Activated B cell treated with CpG ODN at 0.5 μM for 24 hours (primary cell): ENCODE data around the gene LONP2. TPM values are rescaled to one million over a fixed set of nuclear protein-coding genes. Genes with fewer than 3 reads are reported as not detected.

Experiments used
- ATAC-seq: fragments of 200-7000 bp; cut with Tn5 transposase; one replicate; pipeline ENCODE4 v1.10.0; 2021; ENCODE audit warnings: low read depth, mild to moderate bottlenecking, moderate library complexity
- CTCF ChIA-PET: fragments of 350-600 bp; sonication (Branson Sonifier 250); formaldehyde crosslinking; loops from one replicate; lab custom pipeline; 2021; ENCODE audit warnings: antibody characterized with exemption; lab: Charles Lee
- POLR2A ChIA-PET: fragments of 350-600 bp; sonication (Branson Sonifier 250); formaldehyde crosslinking; loops from one replicate; lab custom pipeline; 2021; ENCODE audit warnings: antibody characterized with exemption; lab: Charles Lee
- DNase-seq: peaks from one replicate; pipeline ENCODE4 v3.0.0; 2022
- H3K27ac Mint-ChIP-seq: one replicate; pipeline ENCODE4 v1.8.0; 2020; ENCODE audit warnings: mixed read lengths
- H3K27me3 Mint-ChIP-seq: one replicate; pipeline ENCODE4 v1.8.0; 2021; ENCODE audit warnings: mixed read lengths
- H3K36me3 Mint-ChIP-seq: one replicate; pipeline ENCODE4 v1.8.0; 2021; ENCODE audit warnings: low read depth, mixed read lengths
- H3K4me1 Mint-ChIP-seq: one replicate; pipeline ENCODE4 v1.8.0; 2021; ENCODE audit warnings: mixed read lengths
- H3K4me3 Mint-ChIP-seq: one replicate; pipeline ENCODE4 v1.8.0; 2020; ENCODE audit warnings: mild to moderate bottlenecking, mixed read lengths
- H3K9me3 Mint-ChIP-seq: one replicate; pipeline ENCODE4 v1.8.0; 2020; ENCODE audit warnings: mixed read lengths
- intact Hi-C: fragments of 100-400 bp; cut with micrococcal nuclease; formaldehyde crosslinking; loops from one replicate; pipeline ENCODE4 v1.15.1; 2024
- total RNA-seq: library from RNA; stranded (reverse); gene quantifications from 2 replicates; pipeline ENCODE4 v1.2.3, GENCODE V29; 2022
- TF ChIP-seq, protein P1 (sequence below): fragments of 200-600 bp; IDR thresholded peaks from one replicate; pipeline ENCODE4 v1.8.0; 2022; ENCODE audit warnings: antibody characterized with exemption, mild to moderate bottlenecking

Gene LONP2
- total RNA-seq, 1 donor from 2014 or later, result 72.7 TPM

DNA sequence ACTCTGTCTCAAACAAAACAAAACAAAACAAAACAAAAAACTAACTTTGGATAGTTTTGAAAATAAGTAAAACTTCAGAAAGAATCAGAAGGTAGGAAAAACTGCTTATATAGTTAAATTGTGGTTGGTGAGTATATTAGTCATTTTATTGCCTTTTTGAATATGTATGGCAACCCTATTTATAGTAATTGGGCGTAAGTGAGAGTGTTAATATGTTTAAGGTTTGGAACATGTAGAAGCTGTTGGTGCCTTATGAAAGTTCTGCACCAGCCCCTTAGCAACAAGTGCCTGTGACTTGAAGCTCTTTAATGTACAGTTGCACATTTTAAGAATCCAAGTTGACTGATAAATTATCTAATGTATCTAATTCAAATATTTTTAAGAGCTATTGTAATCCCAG, 50.6 kb downstream of the LONP2 start:
- POLR2A ChIA-PET, result no interaction called here
- TF ChIP-seq, protein P1, sequence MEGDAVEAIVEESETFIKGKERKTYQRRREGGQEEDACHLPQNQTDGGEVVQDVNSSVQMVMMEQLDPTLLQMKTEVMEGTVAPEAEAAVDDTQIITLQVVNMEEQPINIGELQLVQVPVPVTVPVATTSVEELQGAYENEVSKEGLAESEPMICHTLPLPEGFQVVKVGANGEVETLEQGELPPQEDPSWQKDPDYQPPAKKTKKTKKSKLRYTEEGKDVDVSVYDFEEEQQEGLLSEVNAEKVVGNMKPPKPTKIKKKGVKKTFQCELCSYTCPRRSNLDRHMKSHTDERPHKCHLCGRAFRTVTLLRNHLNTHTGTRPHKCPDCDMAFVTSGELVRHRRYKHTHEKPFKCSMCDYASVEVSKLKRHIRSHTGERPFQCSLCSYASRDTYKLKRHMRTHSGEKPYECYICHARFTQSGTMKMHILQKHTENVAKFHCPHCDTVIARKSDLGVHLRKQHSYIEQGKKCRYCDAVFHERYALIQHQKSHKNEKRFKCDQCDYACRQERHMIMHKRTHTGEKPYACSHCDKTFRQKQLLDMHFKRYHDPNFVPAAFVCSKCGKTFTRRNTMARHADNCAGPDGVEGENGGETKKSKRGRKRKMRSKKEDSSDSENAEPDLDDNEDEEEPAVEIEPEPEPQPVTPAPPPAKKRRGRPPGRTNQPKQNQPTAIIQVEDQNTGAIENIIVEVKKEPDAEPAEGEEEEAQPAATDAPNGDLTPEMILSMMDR, result no peak
- intact Hi-C loops, result no loop called here
- DNase-seq, result no peak
- Mint-ChIP-seq H3K27me3 (no peaks in the 10 kb centered on the region), H3K4me3 (no peak overlapping the region), H3K9me3 (no peaks in the 10 kb centered on the region), H3K27ac (no peak overlapping the region), H3K36me3 (peaks cover 70% of the 10 kb centered on the region), H3K4me1 (no peaks in the 10 kb centered on the region)
- CTCF ChIA-PET, result no interaction called here
- ATAC-seq, result no peak

DNA sequence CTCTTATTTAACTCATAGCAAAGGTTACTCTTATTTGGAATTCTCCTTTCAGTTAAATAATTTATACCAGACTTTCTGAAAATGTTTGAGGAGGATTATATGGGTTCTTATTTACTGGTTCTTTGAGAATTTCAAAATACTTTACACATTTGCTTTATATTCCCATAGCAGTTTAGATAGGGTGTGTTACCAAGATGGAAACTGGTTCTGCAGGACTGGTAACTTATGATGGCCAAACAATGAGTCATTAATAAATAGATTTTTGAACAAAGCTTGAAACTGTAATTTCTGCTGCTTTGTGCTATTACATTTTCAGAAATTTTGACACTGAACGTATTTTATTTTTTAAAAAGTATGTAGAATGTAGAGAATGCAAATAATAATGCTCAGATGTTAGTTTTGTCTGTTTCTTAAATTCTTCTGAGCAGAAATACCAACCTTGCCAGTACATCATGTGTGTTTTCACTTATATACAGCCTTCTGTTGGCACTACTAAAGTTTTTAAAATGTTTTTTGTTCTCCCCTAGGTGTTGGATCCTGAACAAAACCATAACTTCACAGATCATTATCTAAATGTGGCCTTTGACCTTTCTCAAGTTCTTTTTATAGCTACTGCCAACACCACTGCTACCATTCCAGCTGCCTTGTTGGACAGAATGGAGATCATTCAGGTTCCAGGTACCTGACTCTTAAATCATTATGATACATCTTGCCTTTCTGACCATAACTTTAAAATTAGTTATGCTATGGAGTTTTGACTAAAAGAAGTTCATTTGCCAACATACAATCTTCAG, 51.6 kb downstream of the LONP2 start:
- ATAC-seq (no peak), DNase-seq (no peak)
- H3K9me3 Mint-ChIP-seq, result no peaks in the 10 kb centered on the region
- intact Hi-C loops, result no loop called here
- H3K27me3 Mint-ChIP-seq, result no peaks in the 10 kb centered on the region
- TF ChIP-seq, protein P1, result no peak
- no peak overlapping the region for H3K4me3 Mint-ChIP-seq
- CTCF ChIA-PET, result no interaction called here
- no peaks in the 10 kb centered on the region for H3K4me1 Mint-ChIP-seq
- POLR2A ChIA-PET, result no interaction called here
- H3K27ac Mint-ChIP-seq, result no peak overlapping the region
- H3K36me3 Mint-ChIP-seq, result peaks cover 72% of the 10 kb centered on the region

DNA sequence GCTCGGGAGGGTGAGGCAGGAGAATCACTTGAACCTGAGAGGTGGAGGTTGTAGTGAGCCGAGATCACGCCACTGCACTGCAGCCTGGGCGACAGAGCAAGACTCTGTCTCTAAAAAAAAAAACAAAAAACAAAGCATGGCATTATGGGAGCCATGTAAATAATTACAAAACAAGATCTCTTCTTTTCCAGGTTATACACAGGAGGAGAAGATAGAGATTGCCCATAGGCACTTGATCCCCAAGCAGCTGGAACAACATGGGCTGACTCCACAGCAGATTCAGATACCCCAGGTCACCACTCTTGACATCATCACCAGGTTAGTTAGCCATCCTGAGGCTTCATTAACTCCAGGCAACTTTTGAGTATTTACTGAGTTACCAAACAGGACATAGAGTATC, 55.4 kb downstream of the LONP2 start:
- H3K27me3 Mint-ChIP-seq, result no peaks in the 10 kb centered on the region
- no peak overlapping the region for H3K27ac Mint-ChIP-seq
- H3K36me3 Mint-ChIP-seq, result peaks cover 77% of the 10 kb centered on the region
- intact Hi-C loops, result no loop called here
- ChIA-PET CTCF (interaction anchor here (1.1 kb wide), 1 partner anchor 331 kb away, joined by 3 read pairs; no protein-coding TSS in a partner anchor), POLR2A (no interaction called here)
- H3K9me3 Mint-ChIP-seq, result no peaks in the 10 kb centered on the region
- H3K4me1 Mint-ChIP-seq, result no peaks in the 10 kb centered on the region
- TF ChIP-seq, protein P1, result no peak
- ATAC-seq (no peak), DNase-seq (no peak)
- no peak overlapping the region for H3K4me3 Mint-ChIP-seq

DNA sequence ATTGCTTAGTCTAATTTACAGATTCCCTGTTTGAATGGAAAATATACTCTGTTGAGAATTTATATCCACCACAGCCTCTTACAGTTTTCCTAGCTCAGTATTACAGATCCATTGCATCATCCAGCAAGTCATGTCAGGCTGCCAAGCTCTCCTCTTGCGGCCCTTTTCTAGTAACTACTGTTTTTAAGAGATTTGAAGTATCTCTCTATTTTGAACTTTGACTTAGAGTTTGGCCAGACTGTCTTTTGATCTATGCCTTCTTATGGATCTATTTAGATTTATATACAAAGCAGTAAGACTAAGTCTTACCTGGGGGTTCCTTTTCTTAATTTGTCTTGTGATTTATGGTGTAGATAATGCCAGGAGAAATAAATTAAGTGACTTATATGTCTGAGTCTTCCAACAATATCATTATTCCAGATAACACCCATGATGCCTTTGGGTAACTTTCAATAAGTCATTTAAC, 56.3 kb downstream of the LONP2 start:
- H3K4me1 Mint-ChIP-seq, result no peaks in the 10 kb centered on the region
- DNase-seq (no peak), ATAC-seq (no peak)
- TF ChIP-seq, protein P1, result no peak
- ChIA-PET POLR2A (no interaction called here), CTCF (interaction anchor here (1.1 kb wide), 1 partner anchor 330 kb away, joined by 3 read pairs; no protein-coding TSS in a partner anchor)
- no peaks in the 10 kb centered on the region for H3K27me3 Mint-ChIP-seq
- no peak overlapping the region for H3K27ac Mint-ChIP-seq
- H3K9me3 Mint-ChIP-seq, result no peaks in the 10 kb centered on the region
- intact Hi-C loops, result no loop called here
- H3K4me3 Mint-ChIP-seq, result no peak overlapping the region
- H3K36me3 Mint-ChIP-seq, result peaks cover 80% of the 10 kb centered on the region

DNA sequence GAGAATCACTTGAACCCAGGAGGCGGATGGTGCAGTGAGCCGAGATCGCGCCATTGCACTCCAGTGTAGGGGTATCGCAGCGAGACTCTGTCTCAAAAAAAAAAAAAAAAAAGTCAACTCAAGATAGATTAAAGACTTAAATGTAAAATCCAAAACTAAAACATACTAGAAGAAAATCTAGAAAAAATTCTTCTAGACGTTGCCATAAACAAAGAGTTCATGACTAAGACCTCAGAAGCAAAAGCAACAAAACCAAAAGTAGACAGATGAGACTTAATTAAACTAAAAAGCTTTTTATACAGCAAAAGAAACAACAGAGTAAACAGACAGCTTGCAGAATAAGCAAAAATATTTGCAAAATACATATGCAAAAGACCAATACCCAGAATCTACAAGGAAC, 64.4 kb downstream of the LONP2 start:
- Mint-ChIP-seq H3K4me1 (no peaks in the 10 kb centered on the region), H3K27me3 (no peaks in the 10 kb centered on the region), H3K4me3 (no peak overlapping the region), H3K9me3 (peaks cover 32% of the 10 kb centered on the region), H3K27ac (no peak overlapping the region), H3K36me3 (peaks cover 92% of the 10 kb centered on the region)
- intact Hi-C loops, result no loop called here
- POLR2A ChIA-PET, result no interaction called here
- CTCF ChIA-PET, result no interaction called here
- DNase-seq, result no peak
- TF ChIP-seq, protein P1, result no peak
- no peak for ATAC-seq
